Stomach smooth muscle (tissue), 2 donors: ENCODE results near the gene TCEANC2.

Source experiments
- H3K27ac ChIP-seq: one replicate; pipeline ENCODE4 v1.7.0; 2013; ENCODE audit warnings: mild to moderate bottlenecking, low read length, inconsistent platforms
- H3K27me3 ChIP-seq, 2 donors: one replicate each; pipeline ENCODE4 v1.7.0; 2013; ENCODE audit warnings: low read length in 2 of 2; ENCODE audit not compliant: insufficient read depth in 2 of 2, control insufficient read depth in 1 of 2
- H3K36me3 ChIP-seq, 2 donors: one replicate each; pipeline ENCODE4 v1.7.0; 2013; ENCODE audit warnings: low read length in 2 of 2; ENCODE audit not compliant: control insufficient read depth in 2 of 2, insufficient read depth in 2 of 2
- H3K4me1 ChIP-seq: one replicate; pipeline ENCODE4 v1.7.0; 2013; ENCODE audit warnings: low read length; ENCODE audit not compliant: control insufficient read depth, insufficient read depth
- H3K4me3 ChIP-seq, 2 donors: one replicate each; pipeline ENCODE4 v1.7.0; 2013; ENCODE audit warnings: low read length in 2 of 2
- H3K9ac ChIP-seq, 2 donors: one replicate each; pipeline ENCODE4 v1.7.0; 2013; ENCODE audit warnings: low read length in 2 of 2, mild to moderate bottlenecking in 1 of 2
- H3K9me3 ChIP-seq, 2 donors: one replicate each; pipeline ENCODE4 v1.7.0; 2013; ENCODE audit warnings: low read length in 2 of 2; ENCODE audit not compliant: control insufficient read depth in 2 of 2
- donor health status: healthy.
- donor health status: Pancreatic carcinoma.

The TCEANC2 gene

GRCh38 chr1:54153535-54154439, 100.4 kb downstream of the TCEANC2 start:
- Histone ChIP-seq H3K4me3 (no peak overlapping the region), H3K27me3 (no peaks in the 10 kb centered on the region), H3K9ac (no peak overlapping the region), H3K36me3 (no peaks in the 10 kb centered on the region), H3K27ac (no peak overlapping the region), H3K9me3 (no peaks in the 10 kb centered on the region), H3K4me1 (peaks cover 2% of the 10 kb centered on the region)
